IMR-90 (cell line): ENCODE measurements around the gene C12orf75. TPM values are rescaled to one million over a fixed set of nuclear protein-coding genes. Genes with fewer than 3 reads are reported as not detected.

ENCODE experiments used
- ATAC-seq: fragments of 200-7000 bp; cut with Tn5 transposase; 2 replicates; pipeline ENCODE4 v1.9.1; 2020; ENCODE audit warnings: low read depth, mild to moderate bottlenecking, moderate library complexity
- BruUV-seq: library from RNA; stranded (reverse); fragments of 400-500 nt; replicated peaks from 2 replicates; lab custom pipeline; 2021; lab: Mats Ljungman, UMichigan
- CTCF ChIA-PET: fragments of 300-600 bp; formaldehyde crosslinking; extraction: SDS; loops from one replicate; lab custom pipeline; 2021; ENCODE audit warnings: antibody characterized with exemption; lab: Yijun Ruan, JAX
- POLR2A ChIA-PET: fragments of 300-600 bp; sonication (Branson Sonifier 250); formaldehyde crosslinking; loops from one replicate; lab custom pipeline; 2022; ENCODE audit warnings: antibody characterized with exemption; ENCODE audit not compliant: unreplicated experiment; lab: Charles Lee
- DNase-seq: peaks from one replicate; pipeline ENCODE4 v3.0.0; 2013
- H2AFZ ChIP-seq: replicated peaks from 2 replicates; pipeline ENCODE3; 2013; ENCODE audit warnings: low read length, mild to moderate bottlenecking; ENCODE audit not compliant: poor library complexity
- H2AK5ac ChIP-seq: 2 replicates; pipeline ENCODE4 v1.6.1; 2013; ENCODE audit warnings: low read depth, low read length, inconsistent platforms
- H2AK9ac ChIP-seq: replicated peaks from 2 replicates; pipeline ENCODE3; 2013; ENCODE audit warnings: mild to moderate bottlenecking, low read depth, low read length, moderate library complexity; ENCODE audit not compliant: poor library complexity
- H2BK120ac ChIP-seq: 2 replicates; pipeline ENCODE4 v1.6.1; 2013; ENCODE audit warnings: low read depth, low read length, inconsistent platforms
- H2BK15ac ChIP-seq: 3 replicates; pipeline ENCODE4 v1.6.1; 2013; ENCODE audit warnings: low read depth, low read length, inconsistent platforms
- H2BK20ac ChIP-seq: 2 replicates; pipeline ENCODE4 v1.6.1; 2013; ENCODE audit warnings: low read depth, mild to moderate bottlenecking, inconsistent platforms, low read length, moderate library complexity
- H2BK5ac ChIP-seq: 2 replicates; pipeline ENCODE4 v1.6.1; 2013; ENCODE audit warnings: mild to moderate bottlenecking, low read depth, low read length, inconsistent platforms; ENCODE audit not compliant: poor library complexity, severe bottlenecking
- H3K14ac ChIP-seq: replicated peaks from 2 replicates; pipeline ENCODE4 v1.6.1; 2013; ENCODE audit warnings: low read depth, low read length, inconsistent platforms
- H3K18ac ChIP-seq: 2 replicates; pipeline ENCODE4 v1.6.1; 2013; ENCODE audit warnings: low read depth, low read length, control low read depth
- H3K23ac ChIP-seq: 2 replicates; pipeline ENCODE4 v1.6.1; 2013; ENCODE audit warnings: low read depth, low read length, inconsistent platforms
- H3K27ac ChIP-seq: 2 replicates; pipeline ENCODE4 v1.5.1; 2013; ENCODE audit warnings: mild to moderate bottlenecking, control low read depth, low read length; ENCODE audit not compliant: insufficient read depth
- H3K27me3 ChIP-seq: 2 replicates; pipeline ENCODE4 v1.6.1; 2013; ENCODE audit warnings: low read length; ENCODE audit not compliant: control insufficient read depth, insufficient read depth
- H3K36me3 ChIP-seq: 2 replicates; pipeline ENCODE4 v1.6.1; 2013; ENCODE audit warnings: low read length, mixed read lengths; ENCODE audit not compliant: control insufficient read depth, insufficient read depth
- H3K4ac ChIP-seq: 2 replicates; pipeline ENCODE4 v1.6.1; 2013; ENCODE audit warnings: low read depth, low read length, inconsistent platforms
- H3K4me1 ChIP-seq: 2 replicates; pipeline ENCODE4 v1.6.1; 2013; ENCODE audit warnings: low read length, mixed read lengths; ENCODE audit not compliant: control insufficient read depth, insufficient read depth
- H3K4me2 ChIP-seq: 2 replicates; pipeline ENCODE4 v1.6.1; 2013; ENCODE audit warnings: low read depth, mild to moderate bottlenecking, control low read depth, low read length, moderate library complexity
- H3K4me3 ChIP-seq: 2 replicates; pipeline ENCODE4 v1.5.1; 2013; ENCODE audit warnings: low read depth, mild to moderate bottlenecking, control low read depth, low read length, moderate library complexity; ENCODE audit not compliant: insufficient read depth
- H3K56ac ChIP-seq: 2 replicates; pipeline ENCODE4 v1.6.1; 2013; ENCODE audit warnings: low read length, inconsistent platforms; ENCODE audit not compliant: insufficient read depth; ENCODE audit errors: extremely low read depth
- H3K79me1 ChIP-seq, 2 experiments: 2 replicates each; pipeline ENCODE4 v1.6.1; 2013; ENCODE audit warnings: low read length in 2 of 2, inconsistent platforms in 1 of 2, low read depth in 1 of 2
- H3K9ac ChIP-seq: 2 replicates; pipeline ENCODE4 v1.6.1; 2013; ENCODE audit warnings: low read depth, low read length, control low read depth
- H3K9me1 ChIP-seq: 2 replicates; pipeline ENCODE4 v1.6.1; 2013; ENCODE audit warnings: low read length, inconsistent platforms; ENCODE audit not compliant: insufficient read depth
- H3K9me3 ChIP-seq: 2 replicates; pipeline ENCODE4 v1.6.1; 2013; ENCODE audit warnings: low read length; ENCODE audit not compliant: control insufficient read depth, insufficient read depth
- H4K20me1 ChIP-seq: 2 replicates; pipeline ENCODE4 v1.6.1; 2013; ENCODE audit warnings: low read length, inconsistent platforms; ENCODE audit not compliant: insufficient read depth
- H4K5ac ChIP-seq: 2 replicates; pipeline ENCODE4 v1.6.1; 2013; ENCODE audit warnings: mild to moderate bottlenecking, low read depth, low read length, control low read depth
- H4K8ac ChIP-seq, 2 experiments: 2 replicates each; pipeline ENCODE4 v1.6.1; 2013; ENCODE audit warnings: low read depth in 2 of 2, low read length in 2 of 2, control low read depth in 1 of 2, inconsistent platforms in 1 of 2
- H4K91ac ChIP-seq: 2 replicates; pipeline ENCODE4 v1.6.1; 2013; ENCODE audit warnings: low read depth, low read length, inconsistent platforms; ENCODE audit not compliant: insufficient read depth
- ELK1 ChIP-seq: fragments of 150-350 bp; IDR thresholded peaks from 2 replicates; pipeline ENCODE4 v1.6.1; 2016; ENCODE audit warnings: low read depth, mild to moderate bottlenecking, low read length, moderate library complexity, borderline replicate concordance
- MXI1 ChIP-seq: IDR thresholded peaks from 2 replicates; pipeline ENCODE4 v1.6.1; 2012; ENCODE audit warnings: low read depth, mild to moderate bottlenecking, low read length, moderate library complexity, borderline replicate concordance
- RAD21 ChIP-seq: IDR thresholded peaks from 2 replicates; pipeline ENCODE4 v1.6.1; 2012; ENCODE audit warnings: low read length, improper control_type of control experiment
- RCOR1 ChIP-seq: IDR thresholded peaks from 2 replicates; pipeline ENCODE4 v1.6.1; 2012; ENCODE audit warnings: mild to moderate bottlenecking, low read length, improper control_type of control experiment; ENCODE audit not compliant: insufficient replicate concordance
- SMC3 ChIP-seq: fragments of 150-350 bp; IDR thresholded peaks from 2 replicates; pipeline ENCODE4 v1.6.1; 2016; ENCODE audit warnings: low read depth, mild to moderate bottlenecking, antibody characterized with exemption, low read length, moderate library complexity
- WGBS, 2 experiments: methylation state at CpG; one replicate each; pipeline versions ENCODE4 v1.1.5 to v1.1.7; 2013; ENCODE audit warnings: missing lambda C conversion rate in 2 of 2; ENCODE audit not compliant: insufficient read length in 1 of 2; ENCODE audit errors: extremely low coverage in 2 of 2; 5-methylcytosine and 5-hydroxymethylcytosine counted together
- dilution Hi-C: fragments of 300-500 bp; cut with HindIII; formaldehyde crosslinking; loops from one replicate; pipeline ENCODE4 v1.14.3; 2018; ENCODE audit warnings: low sequenced_read_pairs; ENCODE audit not compliant: unreplicated experiment
- in situ Hi-C: fragments of 300-500 bp; cut with MboI; formaldehyde crosslinking; loops from 3 replicates; pipeline ENCODE4 v1.14.3; 2019; ENCODE audit warnings: low sequenced_read_pairs, inconsistent platforms, mixed read lengths
- intact Hi-C: fragments of 100-400 bp; cut with micrococcal nuclease; formaldehyde crosslinking; loops from 2 replicates; pipeline ENCODE4 v1.10.0; 2022
- polyA plus RNA-seq, 3 experiments: library from polyadenylated mRNA; depleted of rRNA; stranded (reverse); fragments of >200 nt; gene quantifications; 2 replicates each; pipeline ENCODE4 v1.2.3, GENCODE V29; 2012; ENCODE audit warnings: low replicate concordance in 1 of 3
- total RNA-seq: library from RNA; depleted of rRNA; stranded (reverse); fragments of >200 nt; gene quantifications from 2 replicates; pipeline ENCODE4 v1.2.3, GENCODE V29; 2012
- TF ChIP-seq, protein P1 (sequence below): conservative IDR thresholded peaks from 2 replicates; pipeline ENCODE4 v1.5.1; 2012; ENCODE audit warnings: mild to moderate bottlenecking, low read depth, low read length, improper control_type of control experiment

Gene C12orf75
- total and polyA plus RNA-seq, 2 of the 4 experiments (the other 2 are of a cell fraction) = 145 to 278 TPM

DNA sequence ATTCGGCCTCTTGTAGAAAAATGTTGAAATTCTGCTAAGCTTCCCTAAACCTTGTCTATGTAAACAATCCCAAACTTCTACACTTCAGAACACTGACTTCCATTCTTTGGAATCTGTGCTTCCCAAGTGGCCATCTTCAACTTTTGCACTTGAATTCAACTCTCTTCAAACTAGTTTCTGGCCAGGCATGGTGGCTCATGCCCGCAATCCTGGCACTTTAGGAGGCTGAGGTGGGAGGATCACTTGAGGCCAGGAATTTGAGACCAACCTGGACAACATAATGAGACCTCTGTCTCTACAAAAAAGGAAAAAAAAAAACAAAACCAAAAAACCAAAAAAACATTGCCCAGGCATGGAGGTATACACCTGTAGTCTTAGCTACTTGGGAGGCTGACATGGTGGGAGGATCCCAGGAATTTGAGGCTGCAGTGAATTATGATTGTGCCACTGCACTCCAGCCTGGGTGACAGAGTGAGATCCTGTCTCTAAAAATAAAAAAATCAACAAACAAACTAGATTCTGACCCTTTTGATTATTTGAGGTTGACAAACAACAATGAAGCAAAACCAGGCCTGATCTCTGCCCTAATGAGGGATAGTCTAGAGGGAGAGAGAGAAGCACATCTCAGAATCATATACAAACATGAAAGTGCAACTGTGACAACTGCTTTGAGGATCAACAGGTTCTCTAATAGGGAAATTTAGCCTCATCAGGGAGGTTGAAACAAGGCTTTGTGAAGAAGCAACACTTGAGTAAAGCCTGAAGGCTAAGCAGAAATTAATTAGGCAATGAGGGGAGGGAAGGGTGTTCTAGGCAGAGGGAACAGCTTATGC, 11.6 kb upstream of the C12orf75 start (continued):
- TF ChIP-seq ELK1 = no peak

DNA sequence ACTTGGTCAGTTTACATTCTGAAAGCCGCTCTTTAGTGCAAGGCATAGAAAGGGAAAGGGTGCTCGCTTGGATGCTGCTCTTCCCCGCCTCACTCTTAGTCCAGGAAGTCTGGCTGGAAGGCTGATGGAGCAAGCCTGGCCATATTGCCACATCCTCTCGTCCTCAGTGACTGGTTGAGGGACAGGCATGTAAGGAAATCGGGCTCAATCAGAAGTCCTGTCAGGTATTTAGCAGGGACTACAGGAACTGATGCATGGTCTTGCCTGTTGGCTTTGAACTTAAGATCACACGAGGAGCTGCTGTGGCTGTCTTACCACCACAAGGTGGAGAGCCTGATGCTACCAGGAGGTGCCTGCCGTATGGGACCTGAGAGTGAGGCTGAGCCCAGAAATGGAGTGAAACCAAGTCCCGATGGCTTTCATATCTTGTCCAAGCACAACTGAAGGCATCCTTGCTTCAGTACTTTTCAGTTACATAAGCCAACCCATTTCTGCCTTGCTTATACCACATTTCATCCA, 10.7 kb upstream of the C12orf75 start:
- Histone ChIP-seq H3K9me3 (no peaks in the 10 kb centered on the region), H3K9ac (no peak overlapping the region), H3K56ac (no peak overlapping the region), H3K27ac (no peak overlapping the region), H2BK20ac (peak overlapping the region; percentile 84), H3K79me1 (peaks cover 6 to 46% of the 10 kb centered on the region in 2 experiments; a peak in 2 of 4 replicates), H3K23ac (peak overlapping the region; percentile 13), H4K8ac (peak overlapping the region; percentile 2 to 53; a peak in 3 of 4 replicates), H4K5ac (peak overlapping the region; percentile 25; the same call in 1 of the 2 replicates), H3K27me3 (no peaks in the 10 kb centered on the region), H3K14ac (peak overlapping the region; percentile 20), H3K9me1 (peaks cover 26% of the 10 kb centered on the region), H3K4ac (peak overlapping the region; percentile 59), H2BK5ac (peak overlapping the region; percentile 57), H2BK120ac (peak overlapping the region; percentile 99), H2AK5ac (peak overlapping the region; percentile 86), H3K4me1 (peaks cover 14% of the 10 kb centered on the region), H3K36me3 (no peaks in the 10 kb centered on the region), H3K18ac (peak overlapping the region; percentile 11; the same call in 1 of the 2 replicates), H4K91ac (peak overlapping the region; percentile 67), H4K20me1 (no peaks in the 10 kb centered on the region), H2AK9ac (no peak overlapping the region), H3K4me2 (no peak overlapping the region), H3K4me3 (no peak overlapping the region), H2BK15ac (peak overlapping the region; percentile 91; the same call in 2 of the 3 replicates), H2AFZ (peak overlapping the region; percentile 52)
- POLR2A ChIA-PET = no interaction called here
- CTCF ChIA-PET = interaction anchor here (0.5 kb wide), 1 partner anchor 25 kb away, joined by 4 read pairs; no protein-coding TSS in a partner anchor
- intact Hi-C loops (no loop called here), in situ Hi-C loops (no loop called here), dilution Hi-C loops (no loop called here)
- no peak for TF ChIP-seq MXI1
- TF ChIP-seq, protein P1, sequence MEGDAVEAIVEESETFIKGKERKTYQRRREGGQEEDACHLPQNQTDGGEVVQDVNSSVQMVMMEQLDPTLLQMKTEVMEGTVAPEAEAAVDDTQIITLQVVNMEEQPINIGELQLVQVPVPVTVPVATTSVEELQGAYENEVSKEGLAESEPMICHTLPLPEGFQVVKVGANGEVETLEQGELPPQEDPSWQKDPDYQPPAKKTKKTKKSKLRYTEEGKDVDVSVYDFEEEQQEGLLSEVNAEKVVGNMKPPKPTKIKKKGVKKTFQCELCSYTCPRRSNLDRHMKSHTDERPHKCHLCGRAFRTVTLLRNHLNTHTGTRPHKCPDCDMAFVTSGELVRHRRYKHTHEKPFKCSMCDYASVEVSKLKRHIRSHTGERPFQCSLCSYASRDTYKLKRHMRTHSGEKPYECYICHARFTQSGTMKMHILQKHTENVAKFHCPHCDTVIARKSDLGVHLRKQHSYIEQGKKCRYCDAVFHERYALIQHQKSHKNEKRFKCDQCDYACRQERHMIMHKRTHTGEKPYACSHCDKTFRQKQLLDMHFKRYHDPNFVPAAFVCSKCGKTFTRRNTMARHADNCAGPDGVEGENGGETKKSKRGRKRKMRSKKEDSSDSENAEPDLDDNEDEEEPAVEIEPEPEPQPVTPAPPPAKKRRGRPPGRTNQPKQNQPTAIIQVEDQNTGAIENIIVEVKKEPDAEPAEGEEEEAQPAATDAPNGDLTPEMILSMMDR = no peak
- TF ChIP-seq RCOR1 = no peak
- no peak for TF ChIP-seq SMC3
- no peak for TF ChIP-seq ELK1
- no peak for TF ChIP-seq RAD21
- DNase-seq (no peak), ATAC-seq (no peak)
- BruUV-seq = no TSS peak
- 78% methylated on average over 4 of the region's 8 CpGs; no CpG with 5 or more reads in 1 of the 2 experiments for WGBS, 2 experiments
